Measurements from ENCODE around the gene PHLDB1. TPM values are rescaled to one million over a fixed set of nuclear protein-coding genes. Genes with fewer than 3 reads are reported as not detected.

PHLDB1 gene
- polyA plus RNA-seq, 4 donors, result 103 to 191 (median 146) TPM

- DNase-seq (ENCODE audit: low read depth in 4 of 4, low spot score in 2 of 4), result no peak
Observed at GRCh38 chr11:118705111-118705741, 97.8 kb downstream of the PHLDB1 start.

GRCh38 chr11:118705791-118706545 lies 98.6 kb downstream of the PHLDB1 start:
- no peak for DNase-seq (ENCODE audit: low read depth in 4 of 4, low spot score in 2 of 4)

- no peak for DNase-seq (ENCODE audit: low read depth in 4 of 4, low spot score in 2 of 4)
Observed at GRCh38 chr11:118706546-118706825, 99.1 kb downstream of the PHLDB1 start.

Other genes with a start within 250 kb of the PHLDB1 start
- gene UBE4A, start 248.0 kb upstream of the PHLDB1 start, polyA plus RNA-seq (ENCODE audit: insufficient read length in 4 of 4), result 10 to 100 TPM; 30.2 to 50.1 (median 39.8) TPM
- 100 to 1,000 TPM; 381 to 539 (median 454) TPM for gene ATP5MG, start 206.0 kb upstream of the PHLDB1 start, polyA plus RNA-seq (ENCODE audit: insufficient read length in 4 of 4)
- gene KMT2A, start 171.1 kb upstream of the PHLDB1 start, polyA plus RNA-seq (ENCODE audit: insufficient read length in 4 of 4), result 10 to 100 TPM; 31.8 to 54.5 (median 44.2) TPM
- gene TTC36, start 80.1 kb upstream of the PHLDB1 start, polyA plus RNA-seq (ENCODE audit: insufficient read length in 4 of 4), result 1 to 10 TPM; 1.2 to 3.2 (median 1.8) TPM
- gene TMEM25, start 76.4 kb upstream of the PHLDB1 start, polyA plus RNA-seq (ENCODE audit: insufficient read length in 4 of 4), result 10 to 100 TPM; 24.5 to 34.1 (median 30.4) TPM
- 10 to 100 TPM; 41.7 to 48.0 (median 45.8) TPM for gene IFT46, start 41.7 kb upstream of the PHLDB1 start, polyA plus RNA-seq (ENCODE audit: insufficient read length in 4 of 4)
- gene ARCN1, start 35.2 kb upstream of the PHLDB1 start, polyA plus RNA-seq (ENCODE audit: insufficient read length in 4 of 4), result 100 to 1,000 TPM; 154 to 193 (median 169) TPM
- gene TREH, start 72.0 kb downstream of the PHLDB1 start, polyA plus RNA-seq (ENCODE audit: insufficient read length in 4 of 4), result 1 to 10 TPM in 3 of 4 donors, under 1 TPM in 1; 0.78 to 2.3 (median 1.8) TPM
- 100 to 1,000 TPM; 117 to 143 (median 122) TPM for gene DDX6, start 183.5 kb downstream of the PHLDB1 start, polyA plus RNA-seq (ENCODE audit: insufficient read length in 4 of 4)

All from left renal cortex interstitium (tissue), 4 donors.